ENCODE measurements around the gene ADORA1. TPM values are rescaled to one million over a fixed set of nuclear protein-coding genes. Genes with fewer than 3 reads are reported as not detected.

The ADORA1 gene
- total and polyA plus RNA-seq, 2 of the 4 experiments (the other 2 are of a cell fraction): 0.36 to 0.56 TPM

GRCh38 chr1:203178083-203178482, 50.6 kb downstream of the ADORA1 start:
- dilution Hi-C loops (cut with HindIII; ENCODE audit: low sequenced_read_pairs, unreplicated experiment): no loop called here
- Histone ChIP-seq H2AK9ac (replicated peaks; ENCODE audit: low read depth, low read length, poor library complexity) (peak overlapping the region; percentile 62), H3K4me3 (ENCODE audit: insufficient read depth, low read depth, low read length) (no peak overlapping the region), H3K18ac (ENCODE audit: low read depth, low read length) (no peak overlapping the region; the same call in 1 of the 2 replicates), H3K4me1 (ENCODE audit: control insufficient read depth, insufficient read depth, low read length) (peaks cover 22% of the 10 kb centered on the region), H3K36me3 (ENCODE audit: control insufficient read depth, insufficient read depth, low read length) (no peaks in the 10 kb centered on the region), H3K14ac (replicated peaks; ENCODE audit: low read depth, low read length) (0 out of 2 replicates have a peak overlapping the region, but pooled peaks have one; percentile 13), H2BK20ac (ENCODE audit: low read depth, low read length) (peak overlapping the region; percentile 74; the same call in 1 of the 2 replicates), H4K91ac (ENCODE audit: insufficient read depth, low read depth, low read length) (0 out of 2 replicates have a peak overlapping the region, but pooled peaks have one; percentile 15), H3K79me1 (ENCODE audit: low read depth in 1 of 2, low read length in 2 of 2) (no peaks in the 10 kb centered on the region), H3K9ac (ENCODE audit: low read depth, low read length) (no peak overlapping the region), H3K27ac (ENCODE audit: insufficient read depth, low read length) (no peak overlapping the region), H3K4ac (ENCODE audit: low read depth, low read length) (peak overlapping the region; percentile 41), H4K20me1 (ENCODE audit: insufficient read depth, low read length) (no peaks in the 10 kb centered on the region), H2BK15ac (ENCODE audit: low read depth, low read length) (peak overlapping the region; percentile 59; the same call in 2 of the 3 replicates), H3K9me3 (ENCODE audit: control insufficient read depth, insufficient read depth, low read length) (no peaks in the 10 kb centered on the region), H2AK5ac (ENCODE audit: low read depth, low read length) (peak overlapping the region; percentile 70), H2BK5ac (ENCODE audit: low read depth, low read length, poor library complexity, severe bottlenecking) (no peak overlapping the region), H3K27me3 (ENCODE audit: control insufficient read depth, insufficient read depth, low read length) (no peaks in the 10 kb centered on the region; the same call in 1 of the 2 replicates), H3K56ac (ENCODE audit: extremely low read depth, insufficient read depth, low read length) (no peak overlapping the region), H3K9me1 (ENCODE audit: insufficient read depth, low read length) (peaks cover 15% of the 10 kb centered on the region; the same call in 1 of the 2 replicates), H3K4me2 (ENCODE audit: low read depth, low read length) (no peak overlapping the region), H4K5ac (ENCODE audit: low read depth, low read length) (no peak overlapping the region), H2AFZ (replicated peaks; ENCODE audit: low read length, poor library complexity) (peak overlapping the region; percentile 77), H4K8ac (ENCODE audit: low read depth in 2 of 2, low read length in 2 of 2) (peak overlapping the region; percentile 50 to 52; a peak in 2 of 4 replicates), H3K23ac (ENCODE audit: low read depth, low read length) (0 out of 2 replicates have a peak overlapping the region, but pooled peaks have one; percentile 26), H2BK120ac (ENCODE audit: low read depth, low read length) (peak overlapping the region; percentile 53; the same call in 1 of the 2 replicates)
- no TSS peak for BruUV-seq (replicated peaks)
- no CpG with 5 or more reads among the region's 5 CpGs for WGBS, 2 experiments (ENCODE audit: extremely low coverage in 2 of 2, insufficient read length in 1 of 2)
- intact Hi-C loops (cut with micrococcal nuclease): no loop called here
- DNase-seq: peak; percentile 20
- in situ Hi-C loops (cut with MboI; ENCODE audit: low sequenced_read_pairs): no loop called here
- ATAC-seq (ENCODE audit: low read depth): 0 out of 2 replicates have a peak, but pooled peaks have one; percentile 27
- TF ChIP-seq RAD21 (IDR thresholded peaks at IDR 0.05; ENCODE audit: low read length): no peak
- TF ChIP-seq CTCF (conservative IDR thresholded peaks at IDR 0.05; ENCODE audit: low read depth, low read length): no peak
- TF ChIP-seq CHD1 (IDR thresholded peaks at IDR 0.05; ENCODE audit: low read depth, low read length): no peak
- TF ChIP-seq USF2 (IDR thresholded peaks at IDR 0.05; ENCODE audit: low read depth, low read length): no peak
- TF ChIP-seq MAFK (IDR thresholded peaks at IDR 0.05; ENCODE audit: low read depth, low read length): no peak
- TF ChIP-seq FOS (IDR thresholded peaks at IDR 0.05; ENCODE audit: low read depth, low read length): no peak
- TF ChIP-seq SMC3 (IDR thresholded peaks at IDR 0.05; ENCODE audit: low read depth, low read length): no peak
- TF ChIP-seq MXI1 (IDR thresholded peaks at IDR 0.05; ENCODE audit: borderline replicate concordance, low read depth, low read length): no peak
- no peak for TF ChIP-seq NFE2L2 (IDR thresholded peaks at IDR 0.05; ENCODE audit: low read depth, low read length)
- TF ChIP-seq RCOR1 (IDR thresholded peaks at IDR 0.05; ENCODE audit: insufficient replicate concordance, low read length): no peak
- ChIA-PET POLR2A (ENCODE audit: unreplicated experiment) (no interaction called here), CTCF (interaction anchor here (1.2 to 2.0 kb wide), 2 partner anchors 10 to 60 kb away, joined by 4 read pairs; no protein-coding TSS in a partner anchor)

All from IMR-90 (cell line).